Smooth muscle cell (in vitro differentiated cells): ENCODE results near the gene DCTD. TPM values are rescaled to one million over a fixed set of nuclear protein-coding genes. Genes with fewer than 3 reads are reported as not detected.

ENCODE experiments used
- DNase-seq: peaks from one replicate; lab custom pipeline; 2025; ENCODE audit not compliant: unreplicated experiment; lab: John Stamatoyannopoulos, UW
- H2AFZ ChIP-seq: fragments of 200-600 bp; sonication (generic); 2 replicates; pipeline ENCODE4 v1.6.0; 2016; ENCODE audit warnings: antibody characterized with exemption, low read depth, mild to moderate bottlenecking
- H3F3A ChIP-seq: fragments of 200-600 bp; sonication (generic); 2 replicates; pipeline ENCODE4 v1.6.0; 2017; ENCODE audit warnings: antibody characterized with exemption, low read depth
- H3K27ac ChIP-seq: fragments of 200-600 bp; sonication (generic); 2 replicates; pipeline ENCODE4 v1.5.1; 2016; ENCODE audit warnings: low read depth, mild to moderate bottlenecking
- H3K27me3 ChIP-seq: fragments of 200-600 bp; sonication (generic); 2 replicates; pipeline ENCODE4 v1.6.1; 2016; ENCODE audit warnings: low read depth, mild to moderate bottlenecking
- H3K36me3 ChIP-seq: fragments of 200-600 bp; sonication (generic); 2 replicates; pipeline ENCODE4 v1.5.1; 2016; ENCODE audit warnings: low read depth
- H3K4me1 ChIP-seq: fragments of 200-600 bp; sonication (generic); 2 replicates; pipeline ENCODE4 v1.5.1; 2016; ENCODE audit warnings: low read depth
- H3K4me2 ChIP-seq: fragments of 200-600 bp; sonication (generic); 2 replicates; pipeline ENCODE4 v1.6.0; 2016; ENCODE audit warnings: mild to moderate bottlenecking
- H3K4me3 ChIP-seq: fragments of 200-600 bp; sonication (generic); 2 replicates; pipeline ENCODE4 v1.5.1; 2016; ENCODE audit warnings: mild to moderate bottlenecking
- H3K79me2 ChIP-seq: fragments of 200-600 bp; sonication (generic); 2 replicates; pipeline ENCODE4 v1.6.0; 2016; ENCODE audit warnings: low read depth, mild to moderate bottlenecking
- H3K9ac ChIP-seq: fragments of 200-600 bp; sonication (generic); 2 replicates; pipeline ENCODE4 v1.6.0; 2016; ENCODE audit warnings: low read depth
- H3K9me3 ChIP-seq: fragments of 200-600 bp; sonication (generic); replicated peaks from 2 replicates; pipeline ENCODE4 v1.5.1; 2016; ENCODE audit warnings: low read depth
- H4K20me1 ChIP-seq: fragments of 200-600 bp; sonication (generic); 2 replicates; pipeline ENCODE4 v1.6.0; 2016; ENCODE audit warnings: low read depth
- CTCF ChIP-seq: fragments of 200-600 bp; sonication (generic); IDR thresholded peaks from 2 replicates; pipeline ENCODE4 v1.5.1; 2017; ENCODE audit warnings: borderline replicate concordance, mild to moderate bottlenecking, antibody characterized with exemption; ENCODE audit not compliant: insufficient read depth, poor library complexity, severe bottlenecking
- WGBS: methylation state at CpG from one replicate; pipeline ENCODE4 v1.1.7; 2016; ENCODE audit warnings: low lambda C conversion rate; 5-methylcytosine and 5-hydroxymethylcytosine counted together
- polyA plus RNA-seq: library from polyadenylated mRNA; unstranded; fragments of >200 nt; fragmentation: Nextera tagmentation; extraction: Ambion mirVana; gene quantifications from 2 replicates; pipeline ENCODE4 v1.2.1, GENCODE V29; 2016
- total RNA-seq: library from RNA; depleted of rRNA; stranded (reverse); fragments of >200 nt; gene quantifications from 2 replicates; pipeline ENCODE4 v1.2.3, GENCODE V29; 2014

The DCTD gene
- total and polyA plus RNA-seq, 2 experiments from 2014 or later, result 84.4 to 85.3 TPM

GRCh38 chr4:182877326-182877883 is 39.8 kb downstream of the DCTD start:
- no peak for TF ChIP-seq CTCF
- no peak overlapping the region for H3K4me2 ChIP-seq
- no peak overlapping the region for H3K9ac ChIP-seq
- H3K36me3 ChIP-seq, result no peaks in the 10 kb centered on the region
- 93% methylated on average over 9 of the region's 9 CpGs for WGBS
- H3F3A ChIP-seq, result no peaks in the 10 kb centered on the region
- H3K9me3 ChIP-seq, result no peaks in the 10 kb centered on the region
- H3K79me2 ChIP-seq, result no peaks in the 10 kb centered on the region
- no peaks in the 10 kb centered on the region for H3K4me1 ChIP-seq
- DNase-seq, result no peak
- no peak overlapping the region for H3K27ac ChIP-seq
- H3K4me3 ChIP-seq, result no peak overlapping the region
- H2AFZ ChIP-seq, result no peak overlapping the region
- H3K27me3 ChIP-seq, result no peaks in the 10 kb centered on the region
- no peaks in the 10 kb centered on the region for H4K20me1 ChIP-seq

GRCh38 chr4:182876427-182876826 is 40.8 kb downstream of the DCTD start:
- H3K9ac ChIP-seq, result no peak overlapping the region
- no peak overlapping the region for H3K4me2 ChIP-seq
- no peaks in the 10 kb centered on the region for H4K20me1 ChIP-seq
- no peak overlapping the region for H3K4me3 ChIP-seq
- no peaks in the 10 kb centered on the region for H3K4me1 ChIP-seq
- no peak overlapping the region for H3K27ac ChIP-seq
- no peaks in the 10 kb centered on the region for H3K36me3 ChIP-seq
- 95% methylated on average over 8 of the region's 8 CpGs for WGBS
- no peak for DNase-seq
- no peaks in the 10 kb centered on the region for H3K27me3 ChIP-seq
- H3K9me3 ChIP-seq, result no peaks in the 10 kb centered on the region
- H3K79me2 ChIP-seq, result no peaks in the 10 kb centered on the region
- no peak overlapping the region for H2AFZ ChIP-seq
- H3F3A ChIP-seq, result no peaks in the 10 kb centered on the region
- TF ChIP-seq CTCF, result no peak

DNA sequence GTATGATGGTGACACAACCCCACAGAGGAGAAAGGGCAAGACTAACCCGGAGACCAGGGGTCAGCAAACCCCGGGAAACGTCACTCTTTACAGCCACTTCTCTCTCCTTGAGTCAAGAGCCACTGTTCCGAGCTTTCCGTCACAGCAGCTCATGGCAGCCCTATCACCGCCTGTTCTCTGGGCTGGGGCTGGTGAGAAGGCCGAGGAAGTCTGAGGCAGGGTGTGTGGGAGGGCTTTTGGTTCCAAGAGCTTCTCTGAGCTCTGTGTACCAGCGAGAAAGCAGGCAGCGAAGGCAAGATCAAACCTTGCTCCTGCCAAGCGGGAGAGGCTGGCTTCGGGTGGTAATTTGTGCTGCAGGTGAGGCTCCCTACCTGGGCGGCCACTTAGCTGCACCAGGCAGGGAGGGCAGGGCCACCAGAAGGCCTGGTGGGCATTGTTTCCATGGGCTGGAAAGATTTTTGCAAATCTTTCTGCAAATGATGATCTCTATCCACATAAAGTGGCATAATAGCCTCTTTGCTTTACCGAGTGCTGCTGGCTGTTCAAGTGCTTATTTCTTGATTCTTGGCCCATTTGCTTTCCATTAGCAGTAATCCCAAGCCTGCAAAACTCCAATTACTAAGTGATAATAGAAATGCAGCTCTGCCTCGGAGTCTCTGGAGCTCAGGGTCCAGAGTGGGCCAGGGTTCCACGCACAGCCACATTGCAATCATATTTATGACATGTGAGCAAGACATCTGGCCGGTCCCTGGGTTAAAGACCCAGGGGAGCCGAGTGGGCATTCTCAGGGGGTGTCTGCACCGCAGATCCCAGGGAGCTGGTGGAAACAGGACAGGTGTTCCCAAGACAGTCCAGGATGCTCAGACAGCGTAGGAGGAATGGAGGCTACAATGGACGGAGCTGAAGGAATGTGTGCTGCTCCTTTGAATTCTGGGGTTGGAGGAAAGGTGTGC is 41.5 kb downstream of the DCTD start:
- no peak overlapping the region for H3K9ac ChIP-seq
- H3K9me3 ChIP-seq, result no peaks in the 10 kb centered on the region
- no peaks in the 10 kb centered on the region for H3K4me1 ChIP-seq
- H3K27ac ChIP-seq, result no peak overlapping the region
- H3K79me2 ChIP-seq, result no peaks in the 10 kb centered on the region
- H3K4me3 ChIP-seq, result no peak overlapping the region
- H3K36me3 ChIP-seq, result no peaks in the 10 kb centered on the region
- no peak for TF ChIP-seq CTCF
- WGBS, result 88% methylated on average over 20 of the region's 20 CpGs
- no peak for DNase-seq
- H3K4me2 ChIP-seq, result no peak overlapping the region
- H3F3A ChIP-seq, result no peaks in the 10 kb centered on the region
- H4K20me1 ChIP-seq, result no peaks in the 10 kb centered on the region
- no peak overlapping the region for H2AFZ ChIP-seq
- no peaks in the 10 kb centered on the region for H3K27me3 ChIP-seq
